IMR-90 (cell line): ENCODE measurements around the gene IGSF8. TPM values are rescaled to one million over a fixed set of nuclear protein-coding genes. Genes with fewer than 3 reads are reported as not detected.

Experiments used
- ATAC-seq: fragments of 200-7000 bp; cut with Tn5 transposase; 2 replicates; pipeline ENCODE4 v1.9.1; 2020; ENCODE audit warnings: low read depth, mild to moderate bottlenecking, moderate library complexity
- BruUV-seq: library from RNA; stranded (reverse); fragments of 400-500 nt; replicated peaks from 2 replicates; lab custom pipeline; 2021; lab: Mats Ljungman, UMichigan
- CTCF ChIA-PET: fragments of 300-600 bp; formaldehyde crosslinking; extraction: SDS; loops from one replicate; lab custom pipeline; 2021; ENCODE audit warnings: antibody characterized with exemption; lab: Yijun Ruan, JAX
- POLR2A ChIA-PET: fragments of 300-600 bp; sonication (Branson Sonifier 250); formaldehyde crosslinking; loops from one replicate; lab custom pipeline; 2022; ENCODE audit warnings: antibody characterized with exemption; ENCODE audit not compliant: unreplicated experiment; lab: Charles Lee
- DNase-seq: peaks from one replicate; pipeline ENCODE4 v3.0.0; 2013
- H2AFZ ChIP-seq: replicated peaks from 2 replicates; pipeline ENCODE3; 2013; ENCODE audit warnings: low read length, mild to moderate bottlenecking; ENCODE audit not compliant: poor library complexity
- H2AK5ac ChIP-seq: 2 replicates; pipeline ENCODE4 v1.6.1; 2013; ENCODE audit warnings: low read depth, low read length, inconsistent platforms
- H2AK9ac ChIP-seq: replicated peaks from 2 replicates; pipeline ENCODE3; 2013; ENCODE audit warnings: mild to moderate bottlenecking, low read depth, low read length, moderate library complexity; ENCODE audit not compliant: poor library complexity
- H2BK120ac ChIP-seq: 2 replicates; pipeline ENCODE4 v1.6.1; 2013; ENCODE audit warnings: low read depth, low read length, inconsistent platforms
- H2BK15ac ChIP-seq: 3 replicates; pipeline ENCODE4 v1.6.1; 2013; ENCODE audit warnings: low read depth, low read length, inconsistent platforms
- H2BK20ac ChIP-seq: 2 replicates; pipeline ENCODE4 v1.6.1; 2013; ENCODE audit warnings: low read depth, mild to moderate bottlenecking, inconsistent platforms, low read length, moderate library complexity
- H2BK5ac ChIP-seq: 2 replicates; pipeline ENCODE4 v1.6.1; 2013; ENCODE audit warnings: mild to moderate bottlenecking, low read depth, low read length, inconsistent platforms; ENCODE audit not compliant: poor library complexity, severe bottlenecking
- H3K14ac ChIP-seq: replicated peaks from 2 replicates; pipeline ENCODE4 v1.6.1; 2013; ENCODE audit warnings: low read depth, low read length, inconsistent platforms
- H3K18ac ChIP-seq: 2 replicates; pipeline ENCODE4 v1.6.1; 2013; ENCODE audit warnings: low read depth, low read length, control low read depth
- H3K23ac ChIP-seq: 2 replicates; pipeline ENCODE4 v1.6.1; 2013; ENCODE audit warnings: low read depth, low read length, inconsistent platforms
- H3K27ac ChIP-seq: 2 replicates; pipeline ENCODE4 v1.5.1; 2013; ENCODE audit warnings: mild to moderate bottlenecking, control low read depth, low read length; ENCODE audit not compliant: insufficient read depth
- H3K27me3 ChIP-seq: 2 replicates; pipeline ENCODE4 v1.6.1; 2013; ENCODE audit warnings: low read length; ENCODE audit not compliant: control insufficient read depth, insufficient read depth
- H3K36me3 ChIP-seq: 2 replicates; pipeline ENCODE4 v1.6.1; 2013; ENCODE audit warnings: low read length, mixed read lengths; ENCODE audit not compliant: control insufficient read depth, insufficient read depth
- H3K4ac ChIP-seq: 2 replicates; pipeline ENCODE4 v1.6.1; 2013; ENCODE audit warnings: low read depth, low read length, inconsistent platforms
- H3K4me1 ChIP-seq: 2 replicates; pipeline ENCODE4 v1.6.1; 2013; ENCODE audit warnings: low read length, mixed read lengths; ENCODE audit not compliant: control insufficient read depth, insufficient read depth
- H3K4me2 ChIP-seq: 2 replicates; pipeline ENCODE4 v1.6.1; 2013; ENCODE audit warnings: low read depth, mild to moderate bottlenecking, control low read depth, low read length, moderate library complexity
- H3K4me3 ChIP-seq: 2 replicates; pipeline ENCODE4 v1.5.1; 2013; ENCODE audit warnings: low read depth, mild to moderate bottlenecking, control low read depth, low read length, moderate library complexity; ENCODE audit not compliant: insufficient read depth
- H3K56ac ChIP-seq: 2 replicates; pipeline ENCODE4 v1.6.1; 2013; ENCODE audit warnings: low read length, inconsistent platforms; ENCODE audit not compliant: insufficient read depth; ENCODE audit errors: extremely low read depth
- H3K79me1 ChIP-seq, 2 experiments: 2 replicates each; pipeline ENCODE4 v1.6.1; 2013; ENCODE audit warnings: low read length in 2 of 2, inconsistent platforms in 1 of 2, low read depth in 1 of 2
- H3K9ac ChIP-seq: 2 replicates; pipeline ENCODE4 v1.6.1; 2013; ENCODE audit warnings: low read depth, low read length, control low read depth
- H3K9me1 ChIP-seq: 2 replicates; pipeline ENCODE4 v1.6.1; 2013; ENCODE audit warnings: low read length, inconsistent platforms; ENCODE audit not compliant: insufficient read depth
- H3K9me3 ChIP-seq: 2 replicates; pipeline ENCODE4 v1.6.1; 2013; ENCODE audit warnings: low read length; ENCODE audit not compliant: control insufficient read depth, insufficient read depth
- H4K20me1 ChIP-seq: 2 replicates; pipeline ENCODE4 v1.6.1; 2013; ENCODE audit warnings: low read length, inconsistent platforms; ENCODE audit not compliant: insufficient read depth
- H4K5ac ChIP-seq: 2 replicates; pipeline ENCODE4 v1.6.1; 2013; ENCODE audit warnings: mild to moderate bottlenecking, low read depth, low read length, control low read depth
- H4K8ac ChIP-seq, 2 experiments: 2 replicates each; pipeline ENCODE4 v1.6.1; 2013; ENCODE audit warnings: low read depth in 2 of 2, low read length in 2 of 2, control low read depth in 1 of 2, inconsistent platforms in 1 of 2
- H4K91ac ChIP-seq: 2 replicates; pipeline ENCODE4 v1.6.1; 2013; ENCODE audit warnings: low read depth, low read length, inconsistent platforms; ENCODE audit not compliant: insufficient read depth
- BHLHE40 ChIP-seq: fragments of 150-350 bp; IDR thresholded peaks from 2 replicates; pipeline ENCODE4 v1.6.1; 2016; ENCODE audit warnings: mild to moderate bottlenecking, low read depth, low read length
- MAZ ChIP-seq: IDR thresholded peaks from 2 replicates; pipeline ENCODE4 v1.6.1; 2012; ENCODE audit warnings: low read depth, mild to moderate bottlenecking, low read length, improper control_type of control experiment, moderate library complexity, borderline replicate concordance
- MXI1 ChIP-seq: IDR thresholded peaks from 2 replicates; pipeline ENCODE4 v1.6.1; 2012; ENCODE audit warnings: low read depth, mild to moderate bottlenecking, low read length, moderate library complexity, borderline replicate concordance
- WGBS, 2 experiments: methylation state at CpG; one replicate each; pipeline versions ENCODE4 v1.1.5 to v1.1.7; 2013; ENCODE audit warnings: missing lambda C conversion rate in 2 of 2; ENCODE audit not compliant: insufficient read length in 1 of 2; ENCODE audit errors: extremely low coverage in 2 of 2; 5-methylcytosine and 5-hydroxymethylcytosine counted together
- dilution Hi-C: fragments of 300-500 bp; cut with HindIII; formaldehyde crosslinking; loops from one replicate; pipeline ENCODE4 v1.14.3; 2018; ENCODE audit warnings: low sequenced_read_pairs; ENCODE audit not compliant: unreplicated experiment
- in situ Hi-C: fragments of 300-500 bp; cut with MboI; formaldehyde crosslinking; loops from 3 replicates; pipeline ENCODE4 v1.14.3; 2019; ENCODE audit warnings: low sequenced_read_pairs, inconsistent platforms, mixed read lengths
- intact Hi-C: fragments of 100-400 bp; cut with micrococcal nuclease; formaldehyde crosslinking; loops from 2 replicates; pipeline ENCODE4 v1.10.0; 2022
- polyA plus RNA-seq, 3 experiments: library from polyadenylated mRNA; depleted of rRNA; stranded (reverse); fragments of >200 nt; gene quantifications; 2 replicates each; pipeline ENCODE4 v1.2.3, GENCODE V29; 2012; ENCODE audit warnings: low replicate concordance in 1 of 3
- total RNA-seq: library from RNA; depleted of rRNA; stranded (reverse); fragments of >200 nt; gene quantifications from 2 replicates; pipeline ENCODE4 v1.2.3, GENCODE V29; 2012

IGSF8 gene
- total and polyA plus RNA-seq, 2 of the 4 experiments (the other 2 are of a cell fraction), result 8.8 to 25.2 TPM

- TF ChIP-seq MXI1, result no peak
Measured at GRCh38 chr1:160099716-160100375, 1.4 kb upstream of the IGSF8 start (continued).

GRCh38 chr1:160098852-160099561 is 588 bp upstream of the IGSF8 start:
- TF ChIP-seq MAZ (peak; percentile 72; the same call in 1 of the 2 replicates), BHLHE40 (no peak)
- peak overlapping the region; percentile 81 to 86 for H4K8ac ChIP-seq
- H4K91ac ChIP-seq, result peak overlapping the region; percentile 24; the same call in 1 of the 2 replicates
- ATAC-seq, result peak; percentile 95
- no peak overlapping the region for H2BK20ac ChIP-seq
- peak overlapping the region; percentile 41 for H3K9ac ChIP-seq
- H3K36me3 ChIP-seq, result no peaks in the 10 kb centered on the region
- intact Hi-C loops, result no loop called here
- 14% methylated on average over 7 of the region's 40 CpGs; no CpG with 5 or more reads in 1 of the 2 experiments for WGBS, 2 experiments
- ChIA-PET CTCF (interaction anchor here (0.6 to 1.0 kb wide), 2 partner anchors 132 to 278 kb away, joined by 3 read pairs; no protein-coding TSS in a partner anchor), POLR2A (no interaction called here)
- peaks cover 16% of the 10 kb centered on the region for H3K4me1 ChIP-seq
- H3K23ac ChIP-seq, result no peak overlapping the region
- peak; percentile 87 for DNase-seq
- in situ Hi-C loops, result loop anchor here (10.0 kb wide), 1 partner anchor 256 kb away; no protein-coding TSS in a partner anchor
- H3K18ac ChIP-seq, result no peak overlapping the region; the same call in 1 of the 2 replicates
- peak overlapping the region; percentile 94 for H2AFZ ChIP-seq
- no peak overlapping the region for H2BK120ac ChIP-seq
- peak overlapping the region; percentile 64 for H3K4me3 ChIP-seq
- peak overlapping the region; percentile 74 for H4K5ac ChIP-seq
- 0 out of 2 replicates have a peak overlapping the region, but pooled peaks have one; percentile 7 for H3K27ac ChIP-seq
- H2AK9ac ChIP-seq, result peak overlapping the region; percentile 73
- H3K4ac ChIP-seq, result peak overlapping the region; percentile 54; the same call in 1 of the 2 replicates
- H2BK5ac ChIP-seq, result no peak overlapping the region
- dilution Hi-C loops, result no loop called here
- 0 out of 2 replicates have a peak, but pooled peaks cover 5% of the 10 kb centered on the region for H4K20me1 ChIP-seq
- H2BK15ac ChIP-seq, result no peak overlapping the region
- H3K27me3 ChIP-seq, result no peaks in the 10 kb centered on the region; the same call in 1 of the 2 replicates
- 0 out of 2 replicates have a peak overlapping the region, but pooled peaks have one; percentile 46 for H3K56ac ChIP-seq
- no TSS peak for BruUV-seq
- H3K14ac ChIP-seq, result no peak overlapping the region; the same call in 1 of the 2 replicates
- peak overlapping the region; percentile 1; the same call in 1 of the 2 replicates for H2AK5ac ChIP-seq
- H3K4me2 ChIP-seq, result peak overlapping the region; percentile 99
- H3K9me1 ChIP-seq, result no peaks in the 10 kb centered on the region
- H3K9me3 ChIP-seq, result no peaks in the 10 kb centered on the region
- H3K79me1 ChIP-seq, result peaks cover 0 to 20% of the 10 kb centered on the region in 2 experiments; a peak in 3 of 4 replicates
